GM12872 (cell line): ENCODE measurements around the gene ACTR3C.

Experiments
- CTCF ChIP-seq: IDR thresholded peaks from 3 replicates; pipeline ENCODE4 v1.5.1; 2011; ENCODE audit warnings: low read depth, mild to moderate bottlenecking, low read length, moderate library complexity; ENCODE audit not compliant: insufficient read depth

The ACTR3C gene

GRCh38 chr7:150342121-150342408 is 18.7 kb upstream of the ACTR3C start:
- TF ChIP-seq CTCF: no peak

GRCh38 chr7:150341263-150342120 is 18.1 kb upstream of the ACTR3C start, which contains the start of gene RARRES2:
Gene RARRES2, minus strand, starts transcription at chr7:150341629. Its CDS starts 1,020 bp downstream, at chr7:150340609.
- no peak for TF ChIP-seq CTCF

- TF ChIP-seq CTCF: no peak
These were observed 17.5 kb upstream of the ACTR3C start for GRCh38 chr7:150340875-150341262.

- TF ChIP-seq CTCF: no peak
These were observed 16.8 kb upstream of the ACTR3C start for GRCh38 chr7:150340024-150340749.

GRCh38 chr7:150339409-150339809 is 16.1 kb upstream of the ACTR3C start:
- TF ChIP-seq CTCF: no peak

- TF ChIP-seq CTCF: no peak
These were observed 15.0 kb upstream of the ACTR3C start for GRCh38 chr7:150338166-150338829.

- TF ChIP-seq CTCF: no peak
These were observed 14.3 kb upstream of the ACTR3C start for GRCh38 chr7:150337659-150338081.
